Spleen (tissue), 7 donors: ENCODE results near the gene SLC41A3.

Source experiments
- CTCF ChIP-seq, 11 experiments: fragments of 200-600 bp in 7 of 11; fragments of 450-650 bp in 4 of 11; sonication (generic) in 4 of 11; IDR thresholded peaks in 8 of 11; conservative IDR thresholded peaks in 3 of 11; 1 replicate in 7 of 11; 2 replicates in 4 of 11; pipeline versions ENCODE4 v1.4.0 to v1.8.0; 2016 to 2021; ENCODE audit warnings: antibody characterized with exemption in 11 of 11, inconsistent platforms in 4 of 11, mild to moderate bottlenecking in 1 of 11
- POLR2AphosphoS5 ChIP-seq, 3 donors: sonication (generic); formaldehyde crosslinking; IDR thresholded peaks; one replicate each; pipeline ENCODE4 v1.5.1; 2017; ENCODE audit warnings: antibody characterized with exemption in 3 of 3
- donor health status: DM: no; HTN: no; CAD: no; lungs with moderate emphysema.
- donor health status: DM: no; HTN: no; CAD: no.
- donor health status: DM: no; HTN: no; CAD: no.

- no peak for TF ChIP-seq CTCF (IDR thresholded peaks at IDR 0.05 in 8 of 11, conservative IDR thresholded peaks at IDR 0.05 in 3 of 11)
- peak in 2 of 3 donors; percentile 38 to 59 for TF ChIP-seq POLR2AphosphoS5 (IDR thresholded peaks at IDR 0.05)
Measured at GRCh38 chr3:126056681-126057500, 27.0 kb downstream of the SLC41A3 start.
